ENCODE results near the gene PLCB4.
A peak's percentile ranks its signal among the peaks of the same experiment; 100 is the strongest.
"Not testable (repeated sequence)": the region's sequence is repeated elsewhere in the genome, so short reads cannot be mapped to it uniquely, and the experiment has no call there.

The PLCB4 gene

DNA sequence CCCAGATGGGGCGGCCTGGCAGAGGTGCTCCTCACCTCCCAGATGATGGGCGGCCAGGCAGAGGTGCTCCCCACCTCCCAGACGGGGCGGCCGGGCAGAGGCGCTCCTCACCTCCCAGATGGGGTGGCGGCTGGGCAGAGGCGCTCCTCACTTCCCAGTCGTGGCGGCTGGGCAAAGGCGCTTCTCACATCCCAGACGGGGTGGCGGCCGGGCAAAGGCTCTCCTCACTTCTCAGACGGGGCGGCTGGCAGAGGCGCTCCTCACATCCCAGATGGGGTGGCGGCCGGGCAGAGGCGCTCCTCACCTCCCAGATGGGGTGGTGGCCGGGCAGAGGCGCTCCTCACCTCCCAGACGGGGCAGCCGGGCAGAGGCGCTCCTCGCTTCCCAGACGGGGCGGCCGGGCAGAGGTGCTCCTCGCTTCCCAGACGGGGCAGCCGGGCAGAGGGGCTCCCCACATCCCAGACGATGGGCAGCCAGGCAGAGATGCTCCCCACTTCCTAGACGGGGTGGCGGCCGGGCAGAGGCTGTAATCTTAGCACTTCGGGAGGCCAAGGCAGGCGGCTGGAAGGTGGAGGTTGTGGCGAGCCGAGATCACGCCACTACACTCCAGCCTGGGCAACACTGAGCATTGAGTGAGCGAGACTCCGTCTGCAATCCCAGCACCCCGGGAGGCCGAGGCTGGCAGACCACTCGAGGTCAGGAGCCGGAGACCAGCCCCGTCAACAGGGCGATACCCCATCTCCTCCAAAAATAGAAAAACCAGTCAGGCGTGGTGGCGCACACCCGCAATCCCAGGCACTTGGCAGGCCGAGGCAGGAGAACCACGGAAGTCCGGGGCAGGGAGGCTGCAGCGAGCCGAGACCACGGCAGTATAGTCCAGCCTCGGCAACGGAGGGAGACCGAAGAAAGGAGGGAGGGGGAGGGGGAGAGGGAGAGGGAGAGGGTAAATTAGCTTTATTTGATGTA, 316.7 kb downstream of the PLCB4 start:
- not testable (repeated sequence) for DNase-seq

DNA sequence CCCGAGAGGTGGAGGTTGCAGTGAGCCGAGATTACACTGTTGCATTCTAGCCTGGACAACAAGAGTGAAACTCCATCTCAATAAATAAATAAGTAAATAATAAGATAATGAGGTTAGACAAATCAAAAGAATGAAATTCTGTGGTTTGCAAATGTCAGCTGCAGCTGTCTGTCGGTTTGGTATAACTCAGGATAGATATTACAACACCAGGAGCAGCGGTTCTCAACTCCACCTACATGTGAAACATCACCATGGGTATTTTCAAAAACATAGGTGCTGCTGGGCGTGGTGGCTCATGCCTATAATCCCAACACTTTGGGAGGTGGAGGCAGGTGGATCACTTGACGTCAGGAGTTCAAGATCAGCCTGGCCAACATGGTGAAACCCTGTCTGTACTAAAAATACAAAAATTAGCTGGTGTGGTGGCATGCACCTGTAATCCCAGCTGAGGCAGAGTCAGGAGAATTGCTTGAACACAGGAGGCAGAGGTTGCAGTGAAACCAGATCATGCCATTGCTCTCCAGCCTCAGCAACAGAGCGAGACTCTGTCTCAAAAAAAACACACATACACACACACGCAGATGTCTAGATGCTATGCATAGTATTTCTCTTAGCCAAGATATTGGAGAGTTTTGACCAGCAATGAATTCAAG, 319.4 kb downstream of the PLCB4 start:
- no peak for DNase-seq

DNA sequence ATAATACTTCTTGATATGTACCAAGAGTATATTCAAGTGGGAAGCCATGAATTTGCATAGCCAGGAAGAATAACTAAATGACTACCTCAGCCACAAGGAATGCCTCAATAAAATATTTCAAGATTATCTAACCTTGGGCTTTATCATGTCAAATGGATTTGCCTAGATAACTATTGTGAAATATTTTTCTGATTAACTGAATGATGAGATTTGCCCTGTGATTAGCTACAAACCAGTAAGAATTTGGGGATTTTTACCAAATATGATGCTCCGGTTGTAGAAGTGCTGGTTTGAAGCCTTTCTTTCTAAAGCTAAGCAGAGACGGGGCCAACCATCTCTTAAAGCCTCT, 319.9 kb downstream of the PLCB4 start:
- no peak for DNase-seq

DNA sequence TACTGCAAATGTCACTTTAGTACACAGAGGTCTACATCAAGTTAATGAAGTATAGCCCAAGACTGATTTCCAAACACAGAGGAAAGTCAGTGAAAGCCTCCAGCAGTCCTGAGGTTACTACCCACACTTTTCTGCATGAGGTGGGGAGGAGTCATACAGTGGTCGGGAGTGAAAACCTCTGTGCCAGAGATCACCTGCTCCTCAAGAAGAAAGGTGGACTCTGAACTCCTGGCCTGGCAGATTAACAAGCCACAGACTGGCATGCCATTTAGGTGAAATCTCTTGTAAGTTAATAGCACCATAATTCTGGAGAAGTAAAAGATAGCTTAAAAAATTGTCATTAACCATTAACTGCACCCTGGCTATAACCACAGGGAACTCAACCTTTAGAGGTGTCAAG, 320.5 kb downstream of the PLCB4 start:
- DNase-seq, result no peak

DNA sequence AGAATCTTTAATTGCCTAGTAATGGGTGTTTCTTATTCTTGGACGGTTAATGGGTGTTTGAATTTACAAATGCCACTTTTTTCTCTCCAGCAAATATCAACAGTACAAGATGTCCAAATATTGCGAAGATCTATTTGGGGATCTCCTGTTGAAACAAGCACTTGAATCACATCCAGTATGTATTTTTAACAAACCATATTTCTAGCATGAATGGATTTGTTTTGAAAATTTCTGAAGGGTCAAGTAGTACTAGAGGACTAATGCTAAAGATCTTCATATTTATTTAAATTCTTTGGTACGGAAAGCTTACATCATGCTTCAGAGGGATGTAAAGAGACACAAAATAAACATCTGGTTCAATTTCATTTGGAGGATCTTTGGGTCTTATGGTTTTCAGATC, 321.6 kb downstream of the PLCB4 start:
- DNase-seq, result no peak

DNA sequence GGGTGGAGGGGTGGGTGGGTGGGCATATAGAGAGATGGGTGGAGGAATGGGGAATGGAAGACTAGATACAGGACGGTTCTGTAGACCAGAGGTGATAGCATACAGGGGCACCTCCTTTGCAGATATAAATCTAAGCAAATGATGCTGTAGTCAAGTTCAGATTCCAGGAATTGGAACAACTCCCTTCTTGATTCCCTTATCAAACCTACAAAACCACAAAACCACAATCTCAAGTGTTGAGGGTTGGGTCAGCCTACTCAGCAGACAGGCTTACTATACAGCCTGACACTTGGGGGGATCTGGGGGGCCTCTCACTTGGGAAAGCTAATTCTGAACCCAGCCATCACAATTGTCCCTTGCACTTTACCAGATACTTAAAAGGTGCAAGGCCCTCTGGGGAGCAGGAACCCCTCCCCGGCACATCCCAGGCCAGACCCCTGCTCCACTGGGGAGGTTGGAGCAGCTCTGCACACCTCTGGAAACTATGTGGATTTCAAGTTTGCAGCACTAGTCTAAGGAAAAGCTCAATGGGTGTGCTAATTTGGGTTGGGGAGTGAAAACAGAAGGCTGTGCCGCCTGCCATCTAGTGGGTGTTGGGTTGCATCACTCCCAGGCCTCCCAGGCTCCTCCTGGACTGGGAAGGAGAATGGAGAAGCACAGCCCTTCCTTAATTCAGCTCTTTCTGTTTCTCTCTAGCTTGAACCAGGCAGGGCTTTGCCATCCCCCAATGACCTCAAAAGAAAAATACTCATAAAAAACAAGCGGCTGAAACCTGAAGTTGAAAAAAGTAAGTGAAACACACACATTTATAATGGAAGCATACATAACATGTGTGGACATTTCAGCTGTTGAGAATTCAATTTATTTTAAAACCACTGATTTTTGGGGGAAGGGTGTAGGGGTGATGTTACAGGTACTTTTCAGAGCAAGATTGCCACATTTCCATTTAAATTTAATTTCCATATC, 324.3 kb downstream of the PLCB4 start:
- no peak for DNase-seq

DNA sequence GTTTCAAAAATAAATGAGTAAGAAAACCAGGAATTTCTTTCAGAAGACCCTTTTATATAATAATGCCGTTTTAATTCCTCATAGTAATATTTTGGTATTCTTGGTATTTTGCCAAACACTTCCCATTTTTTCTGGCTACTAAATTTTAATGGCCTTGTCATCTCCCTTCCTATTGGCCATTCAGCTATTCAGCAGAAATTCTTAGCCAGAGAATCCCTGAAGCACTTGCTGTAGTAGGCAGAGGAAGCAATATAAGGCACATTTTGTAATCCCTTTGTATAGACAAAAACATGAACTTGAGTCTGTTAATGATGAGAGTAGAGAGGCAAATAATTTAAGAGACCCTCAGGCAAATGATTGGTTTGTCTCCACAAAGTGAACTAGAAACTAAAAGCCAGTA, 327.1 kb downstream of the PLCB4 start:
- no peak for DNase-seq

DNA sequence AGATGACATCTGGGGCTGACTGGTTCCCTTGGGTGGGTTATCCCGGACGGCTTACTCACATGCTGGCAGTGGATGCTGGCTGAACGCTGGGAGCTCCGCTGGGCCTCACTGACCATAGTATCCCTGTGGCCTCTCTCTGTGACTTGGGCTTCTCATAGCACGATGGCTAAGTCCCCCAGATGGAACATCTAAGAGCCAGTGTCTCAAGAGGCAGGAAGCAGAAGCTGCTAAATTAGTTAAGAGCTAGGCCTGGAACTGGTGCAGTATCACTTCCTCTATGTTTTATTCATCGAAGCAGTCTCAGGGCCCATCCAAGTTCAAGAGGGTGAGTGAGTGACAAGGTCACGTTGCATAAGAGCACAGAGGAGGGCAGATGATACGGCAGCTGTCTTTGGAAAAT, 329.0 kb downstream of the PLCB4 start:
- DNase-seq, result no peak

DNA sequence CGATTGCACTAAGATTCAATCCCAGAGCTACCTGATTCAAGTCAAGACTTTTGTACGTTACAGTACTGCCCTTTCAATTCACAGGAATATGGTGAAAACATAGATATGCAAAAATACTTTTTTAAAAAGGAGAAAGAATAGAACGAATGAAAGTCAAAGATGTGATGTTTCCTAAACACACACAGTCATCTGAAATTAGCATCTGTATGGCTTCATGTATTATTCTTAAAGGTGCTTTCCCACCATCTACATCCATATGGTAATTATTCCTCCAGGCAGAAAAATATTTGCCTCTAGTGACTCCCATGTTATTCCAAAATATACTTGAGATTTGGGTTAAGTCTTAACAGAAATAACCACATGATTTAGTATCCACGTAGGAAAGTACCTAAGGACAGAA, 330.0 kb downstream of the PLCB4 start:
- no peak for DNase-seq

DNA sequence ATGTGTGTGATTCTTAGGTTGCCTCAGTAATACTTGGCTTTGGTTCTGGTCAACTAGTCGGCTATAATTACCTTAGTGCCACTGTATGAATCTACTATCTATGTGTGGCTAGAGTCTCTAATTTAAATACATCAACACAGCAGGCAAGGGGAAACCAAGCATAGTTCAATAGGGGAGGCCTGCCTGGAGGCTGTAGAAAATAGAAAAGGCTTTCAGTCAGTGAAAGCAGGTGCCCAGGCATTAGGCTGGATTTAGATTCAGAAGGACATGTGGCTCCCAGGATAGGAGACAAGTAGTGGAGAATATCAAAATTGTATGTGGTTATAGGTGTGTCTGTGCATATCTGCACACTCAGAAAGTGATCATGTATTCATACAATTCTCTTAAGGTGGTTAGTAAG, 330.4 kb downstream of the PLCB4 start:
- no peak for DNase-seq

DNA sequence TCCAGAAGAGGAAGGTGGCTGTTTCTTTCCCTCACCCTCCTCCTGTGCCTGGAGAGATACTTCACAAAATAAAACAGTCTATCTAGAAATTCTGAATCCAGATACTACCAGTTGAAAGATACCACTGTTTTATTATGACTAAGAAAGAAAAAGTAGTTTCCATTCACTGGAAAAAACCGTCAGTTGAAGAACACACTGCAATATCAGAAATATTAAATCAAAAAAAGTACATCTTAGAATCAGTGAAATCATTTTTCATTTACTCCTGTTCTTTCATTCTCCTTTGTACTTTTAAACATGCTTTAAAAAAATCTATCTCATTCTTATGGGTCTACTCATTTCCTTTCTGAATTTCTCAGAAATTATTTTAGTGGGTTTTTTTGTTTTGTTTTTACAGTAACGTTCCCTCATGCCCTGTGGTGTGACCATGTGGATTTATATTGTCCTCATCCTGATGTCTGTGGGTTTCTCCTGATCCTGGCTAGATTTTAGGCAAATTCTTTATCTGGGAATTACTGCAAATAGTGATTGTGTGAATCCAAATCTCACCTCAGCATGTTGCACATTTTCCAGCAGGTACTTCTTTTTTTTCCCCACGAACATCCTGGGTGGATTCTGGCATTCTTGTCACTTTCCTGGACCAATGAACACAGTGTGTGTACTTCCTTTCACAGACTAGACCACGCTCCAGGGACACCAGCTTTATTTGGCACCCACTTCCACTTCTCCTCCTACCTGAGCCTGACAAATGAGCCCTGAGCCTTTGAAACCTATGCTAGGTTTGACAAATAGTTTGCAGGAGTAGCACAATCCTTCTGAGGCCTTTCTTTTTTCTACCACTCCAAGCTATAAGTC, 331.5 kb downstream of the PLCB4 start:
- DNase-seq, result no peak

DNA sequence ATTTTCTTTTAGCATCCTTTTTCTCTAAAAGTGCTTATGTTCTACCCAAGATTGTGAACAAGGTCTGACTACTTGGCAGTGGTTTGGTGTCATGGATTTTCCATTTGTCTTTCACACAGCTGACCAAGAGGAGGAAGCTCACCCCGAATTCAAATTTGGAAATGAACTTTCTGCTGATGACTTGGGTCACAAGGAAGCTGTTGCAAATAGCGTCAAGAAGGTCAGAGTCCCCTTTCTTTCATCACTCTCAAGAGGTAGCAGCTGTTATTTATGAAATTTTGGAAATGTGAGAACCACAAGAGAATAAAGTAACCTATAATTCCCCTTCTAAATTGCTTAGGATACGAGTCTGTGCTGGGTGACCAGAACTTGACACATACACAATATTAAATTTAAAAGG, 332.5 kb downstream of the PLCB4 start:
- DNase-seq, result no peak

DNA sequence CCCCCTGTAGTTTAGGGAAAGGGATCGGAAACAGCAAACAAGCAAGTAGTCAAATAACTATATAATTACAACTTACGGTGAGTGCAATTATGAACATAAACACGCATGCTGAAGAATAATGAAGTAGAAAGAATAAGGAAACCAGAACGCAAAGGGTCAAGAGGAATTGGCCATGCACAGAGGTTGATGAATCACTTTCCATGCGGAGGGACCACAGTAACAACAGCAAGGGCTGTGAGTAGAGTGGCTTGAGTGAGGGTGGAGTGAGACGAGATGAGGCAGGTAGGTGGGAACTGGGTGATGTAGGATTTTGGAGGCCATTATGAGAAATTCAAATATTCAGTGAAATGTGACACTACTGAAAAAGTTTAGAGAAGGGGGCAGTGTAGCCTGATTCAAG, 333.3 kb downstream of the PLCB4 start:
- no peak for DNase-seq

DNA sequence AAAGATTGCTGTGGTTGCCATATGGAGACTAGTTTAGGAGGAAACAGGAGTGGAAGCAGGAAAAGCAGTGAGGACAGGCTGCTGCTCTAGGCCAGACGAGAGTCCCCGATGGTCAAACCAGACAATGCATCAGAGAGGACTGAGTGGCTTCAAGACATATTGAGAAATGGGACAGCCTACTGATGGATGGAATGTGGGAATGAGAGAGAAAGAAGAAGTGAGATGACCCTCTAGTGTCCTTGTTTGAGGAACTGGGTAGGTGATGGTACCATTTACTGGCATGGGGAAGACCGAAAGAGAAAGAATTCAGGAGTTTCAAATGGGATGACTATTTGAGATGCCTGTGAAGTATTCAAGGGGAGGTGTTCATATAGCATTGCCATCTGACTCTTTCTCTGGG, 333.7 kb downstream of the PLCB4 start:
- DNase-seq, result no peak

DNA sequence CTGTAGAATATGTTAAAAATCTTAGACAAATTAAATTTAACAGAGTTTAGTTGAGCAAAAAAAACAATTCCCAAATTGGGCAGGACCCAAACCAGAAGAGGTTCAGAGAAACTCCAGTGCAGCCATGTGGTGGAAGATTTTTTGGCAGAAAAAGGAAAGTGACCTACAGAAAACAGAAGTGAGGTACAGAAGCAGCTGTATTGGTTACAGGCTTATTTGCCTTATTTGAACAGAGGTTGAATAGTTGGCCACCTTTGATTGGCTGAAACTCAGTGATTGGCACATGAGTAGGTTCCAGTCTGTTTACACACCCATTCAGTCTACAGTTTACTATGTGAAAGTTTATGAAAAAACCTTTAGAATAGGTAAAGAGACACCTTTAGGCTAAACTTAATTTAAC, 334.6 kb downstream of the PLCB4 start:
- no peak for DNase-seq

DNA sequence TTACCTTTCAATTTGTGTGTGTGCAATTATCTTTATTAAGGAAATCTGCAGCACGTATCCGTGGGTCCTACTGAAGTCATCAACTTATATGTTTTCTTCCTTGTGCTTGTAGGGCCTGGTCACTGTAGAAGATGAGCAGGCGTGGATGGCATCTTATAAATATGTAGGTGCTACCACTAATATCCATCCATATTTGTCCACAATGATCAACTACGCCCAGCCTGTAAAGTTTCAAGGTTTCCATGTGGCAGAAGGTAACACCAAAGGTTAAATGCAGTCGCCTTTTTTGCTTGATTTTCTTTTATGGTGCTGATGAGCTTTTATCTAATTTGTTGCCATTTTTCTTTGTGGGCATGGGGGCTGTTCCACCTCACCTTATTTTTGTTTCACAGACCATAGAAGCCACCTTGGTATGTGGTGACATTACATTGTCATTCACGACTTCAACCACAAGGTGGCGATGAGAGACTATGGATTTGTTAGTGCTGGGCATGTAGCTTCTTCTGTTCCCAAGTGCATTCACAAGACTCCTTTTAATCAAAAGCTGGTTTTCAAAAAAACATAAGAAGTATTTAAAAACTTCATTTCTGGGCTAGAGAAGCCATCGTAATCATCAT, 339.0 kb downstream of the PLCB4 start:
- peak; percentile 18 for DNase-seq

DNA sequence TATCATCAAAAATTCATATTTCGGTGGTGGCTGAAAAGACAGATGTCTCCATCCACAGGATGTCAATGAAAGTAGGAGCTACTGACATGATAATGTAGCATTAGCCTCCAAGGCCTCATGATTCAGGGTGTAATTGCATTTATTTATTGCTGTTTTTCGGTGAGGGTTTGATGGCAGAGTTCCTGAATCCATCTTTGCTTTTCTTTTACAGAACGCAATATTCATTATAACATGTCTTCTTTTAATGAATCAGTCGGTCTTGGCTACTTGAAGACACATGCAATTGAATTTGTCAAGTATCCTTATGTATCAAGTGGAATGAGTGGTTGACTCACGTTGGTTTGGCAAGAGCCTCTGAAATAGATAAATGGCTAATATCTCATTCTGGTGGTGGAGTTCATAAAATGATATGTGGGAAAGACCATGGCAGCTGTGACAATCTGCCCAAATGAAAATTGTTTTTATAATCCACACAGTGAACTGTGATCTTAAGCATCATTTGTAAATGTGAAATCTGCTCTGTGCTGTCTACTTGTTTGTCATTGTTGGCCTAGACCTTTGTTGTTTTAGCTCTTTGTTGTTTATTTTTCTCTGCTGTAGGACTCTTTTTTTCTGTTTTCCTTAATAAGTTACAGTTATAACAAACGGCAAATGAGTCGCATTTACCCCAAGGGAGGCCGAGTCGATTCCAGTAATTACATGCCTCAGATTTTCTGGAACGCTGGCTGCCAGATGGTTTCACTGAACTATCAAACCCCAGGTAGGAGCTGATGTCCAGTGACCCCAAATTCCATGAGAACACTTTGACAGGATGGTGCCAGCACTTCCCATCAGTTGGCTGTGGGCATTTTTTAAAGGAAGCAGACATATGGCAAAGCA, 339.8 kb downstream of the PLCB4 start:
- DNase-seq, result no peak

DNA sequence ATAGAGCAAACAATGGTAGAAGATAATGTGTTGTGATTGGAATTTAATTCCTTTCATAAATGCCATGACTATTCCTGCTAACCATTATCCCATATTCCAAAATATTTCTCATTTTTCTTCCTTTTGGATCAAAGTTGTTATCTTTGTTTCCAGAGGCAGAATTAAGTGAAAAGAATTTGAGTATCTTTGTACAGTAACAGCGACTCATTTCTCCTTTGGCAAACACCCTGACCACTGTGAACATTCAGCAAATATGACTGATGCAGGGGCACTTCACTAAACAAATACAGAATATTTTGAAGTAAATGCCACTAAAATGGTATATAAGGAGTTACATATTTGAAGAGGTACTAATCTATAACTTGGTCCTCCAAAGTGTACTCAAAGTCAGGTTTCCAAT, 340.5 kb downstream of the PLCB4 start:
- no peak for DNase-seq

DNA sequence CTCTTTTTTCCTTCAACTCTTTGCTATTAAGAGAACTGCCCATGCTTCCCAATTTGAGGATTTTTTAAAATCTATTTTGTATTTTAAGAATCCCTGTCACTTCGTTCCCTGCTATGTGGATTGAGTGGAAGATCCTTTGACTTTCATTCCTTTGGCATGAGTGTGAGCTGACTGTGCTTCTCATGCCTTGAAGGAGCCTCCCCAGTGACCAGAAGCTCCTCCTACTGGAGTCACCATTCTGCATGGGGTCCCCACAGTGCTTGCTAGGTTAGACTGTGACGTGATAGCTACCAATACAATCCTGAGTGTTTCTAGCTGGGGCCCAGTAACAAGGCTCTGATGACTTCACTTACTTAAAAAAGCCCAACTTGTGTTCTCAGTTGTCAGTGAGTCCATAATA, 341.1 kb downstream of the PLCB4 start:
- DNase-seq, result no peak

DNA sequence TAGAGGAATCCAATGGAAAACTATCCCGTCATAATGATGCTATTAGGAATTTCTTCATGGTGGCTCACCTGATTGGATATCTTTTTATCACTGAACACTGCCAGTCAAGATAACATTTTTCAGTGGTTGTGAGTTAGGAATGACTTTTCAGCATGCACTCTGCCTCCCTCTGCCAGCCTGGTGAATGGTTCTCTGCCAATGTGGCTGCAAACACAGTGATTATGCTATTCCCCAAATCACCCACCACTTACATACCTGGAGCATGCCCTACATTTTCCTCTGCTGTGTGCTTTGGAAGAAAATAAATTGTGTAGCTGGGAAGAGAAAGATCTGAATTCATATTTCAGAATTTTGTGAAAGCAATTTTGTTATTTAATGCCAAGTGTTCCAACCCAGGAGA, 342.9 kb downstream of the PLCB4 start:
- DNase-seq, result no peak

DNA sequence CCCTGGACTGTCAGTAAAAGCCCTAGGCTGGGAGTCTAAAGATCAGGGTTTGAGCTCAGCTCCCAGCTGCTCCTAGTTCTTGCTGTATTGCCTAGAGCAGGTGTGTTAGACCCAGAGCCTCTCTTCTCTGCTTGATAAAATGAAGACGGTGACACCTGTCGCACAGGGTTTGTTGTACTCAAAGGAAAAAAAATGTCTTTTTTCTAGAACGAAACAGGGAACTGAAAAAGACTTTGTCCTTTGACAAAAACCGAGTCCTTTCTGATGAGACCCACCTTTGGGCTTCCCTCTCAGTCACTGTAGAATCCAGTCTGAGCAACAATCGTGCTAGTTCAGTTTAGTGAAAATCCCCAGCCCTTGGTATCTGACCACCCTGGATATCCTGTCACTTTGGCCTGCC, 343.4 kb downstream of the PLCB4 start:
- DNase-seq, result no peak

Measured in stimulated activated CD4-positive, alpha-beta T cell treated with anti-CD3 and anti-CD28 coated beads, Interleukin-12 subunit alpha, Interleukin-12 subunit beta, amount 100 ng/mL, for 4 hours (primary cell).